Cardiac muscle cell (in vitro differentiated cells and primary cell): ENCODE results near the gene TXN. TPM values are rescaled to one million over a fixed set of nuclear protein-coding genes. Genes with fewer than 3 reads are reported as not detected.
A peak's percentile ranks its signal among the peaks of the same experiment; 100 is the strongest.

Source experiments
- DNase-seq, 2 donors: peaks; one replicate each; pipeline versions ENCODE4 v3.0.0 to v3.0.0-alpha.2; 2010 to 2017; ENCODE audit warnings: low read depth in 1 of 2, low spot score in 1 of 2
- H3K27ac ChIP-seq: fragments of 200-600 bp; sonication (generic); 2 replicates; pipeline ENCODE4 v1.5.1; 2016
- H3K27me3 ChIP-seq: fragments of 200-600 bp; sonication (generic); 2 replicates; pipeline ENCODE4 v1.6.0; 2016; ENCODE audit warnings: control low read depth
- H3K36me3 ChIP-seq: fragments of 200-600 bp; sonication (generic); 2 replicates; pipeline ENCODE4 v1.5.1; 2016; ENCODE audit warnings: control low read depth
- H3K4me1 ChIP-seq: fragments of 200-600 bp; sonication (generic); 2 replicates; pipeline ENCODE4 v1.8.1; 2017; ENCODE audit warnings: low read depth, mild to moderate bottlenecking, mixed run types
- H3K4me3 ChIP-seq: fragments of 200-600 bp; sonication (generic); 2 replicates; pipeline ENCODE4 v1.5.1; 2016; ENCODE audit warnings: mild to moderate bottlenecking
- H3K9me3 ChIP-seq: fragments of 200-600 bp; sonication (generic); 2 replicates; pipeline ENCODE4 v1.5.1; 2017; ENCODE audit warnings: low read depth, mild to moderate bottlenecking, control low read depth
- CTCF ChIP-seq: IDR thresholded peaks from 2 replicates; pipeline ENCODE4 v1.5.1; 2012; ENCODE audit warnings: low read depth, mild to moderate bottlenecking, low read length
- polyA plus RNA-seq: library from polyadenylated mRNA; unstranded; fragments of >200 nt; fragmentation: Nextera tagmentation; extraction: Ambion mirVana; gene quantifications from 2 replicates; pipeline ENCODE4 v1.2.1, GENCODE V29; 2016
- total RNA-seq: library from RNA; depleted of rRNA; stranded (reverse); fragments of >200 nt; gene quantifications from 2 replicates; pipeline ENCODE4 v1.2.3, GENCODE V29; 2016

TXN gene
- total and polyA plus RNA-seq, 2 experiments from 2014 or later = 55.7 to 241 TPM

- Histone ChIP-seq H3K4me3 (no peak overlapping the region), H3K9me3 (no peaks in the 10 kb centered on the region), H3K27me3 (peaks cover 11% of the 10 kb centered on the region), H3K4me1 (no peaks in the 10 kb centered on the region), H3K27ac (no peak overlapping the region), H3K36me3 (no peaks in the 10 kb centered on the region)
- DNase-seq = peak in 1 of 2 donors; percentile 15
- TF ChIP-seq CTCF = no peak
These were observed 25.9 kb upstream of the TXN start for GRCh38 chr9:110282018-110282738.

GRCh38 chr9:110278080-110278707 is 21.9 kb upstream of the TXN start:
- H3K4me1 ChIP-seq = no peaks in the 10 kb centered on the region
- peak in 1 of 2 donors; percentile 9 for DNase-seq

GRCh38 chr9:110276781-110277180 is 20.5 kb upstream of the TXN start:
- H3K27ac ChIP-seq = no peak overlapping the region
- H3K4me3 ChIP-seq = no peak overlapping the region
- H3K36me3 ChIP-seq = no peaks in the 10 kb centered on the region
- no peaks in the 10 kb centered on the region for H3K9me3 ChIP-seq
- peaks cover 13% of the 10 kb centered on the region for H3K27me3 ChIP-seq
- H3K4me1 ChIP-seq = no peaks in the 10 kb centered on the region
- TF ChIP-seq CTCF = no peak
- DNase-seq = no peak

More at GRCh38 chr9:110278080-110278707, 21.9 kb upstream of the TXN start:
- no peak for TF ChIP-seq CTCF
- no peak overlapping the region for H3K4me3 ChIP-seq
- no peak overlapping the region for H3K27ac ChIP-seq
- H3K36me3 ChIP-seq = no peaks in the 10 kb centered on the region
- H3K27me3 ChIP-seq = peaks cover 13% of the 10 kb centered on the region
- H3K9me3 ChIP-seq = no peaks in the 10 kb centered on the region

- no peaks in the 10 kb centered on the region for H3K27me3 ChIP-seq
- H3K36me3 ChIP-seq = no peaks in the 10 kb centered on the region
- no peak for TF ChIP-seq CTCF
- no peaks in the 10 kb centered on the region for H3K9me3 ChIP-seq
- H3K4me1 ChIP-seq = no peaks in the 10 kb centered on the region
- H3K27ac ChIP-seq = no peak overlapping the region
- no peak overlapping the region for H3K4me3 ChIP-seq
- peak in 1 of 2 donors; percentile 25 for DNase-seq
These were observed 14.1 kb upstream of the TXN start for GRCh38 chr9:110270211-110270995.

- Histone ChIP-seq H3K27me3 (no peaks in the 10 kb centered on the region), H3K4me1 (no peaks in the 10 kb centered on the region), H3K9me3 (no peaks in the 10 kb centered on the region), H3K36me3 (no peaks in the 10 kb centered on the region), H3K27ac (no peak overlapping the region), H3K4me3 (no peak overlapping the region)
- DNase-seq = peak in 1 of 2 donors; percentile 25
- no peak for TF ChIP-seq CTCF
These were observed 10.5 kb upstream of the TXN start for GRCh38 chr9:110266795-110267194.
